Gastroesophageal sphincter (tissue), 4 donors: ENCODE results near the gene TPD52L3. TPM values are rescaled to one million over a fixed set of nuclear protein-coding genes. Genes with fewer than 3 reads are reported as not detected.
A peak's percentile ranks its signal among the peaks of the same experiment; 100 is the strongest.

Source experiments
- ATAC-seq: fragments of 150-250 bp; one replicate; pipeline ENCODE4 v1.9.1; 2016; ENCODE audit warnings: mild to moderate bottlenecking, moderate library complexity
- H3K27ac ChIP-seq, 4 donors: fragments of 200-600 bp; sonication (generic) in 3 of 4; 1 replicate in 3 of 4; 2 replicates in 1 of 4; pipeline ENCODE4 v1.5.1; 2016 to 2019
- H3K27me3 ChIP-seq: fragments of 200-600 bp; sonication (generic); one replicate; pipeline ENCODE4 v1.5.1; 2019
- H3K36me3 ChIP-seq, 2 donors: fragments of 200-600 bp; sonication (generic); one replicate each; pipeline ENCODE4 v1.5.1; 2019; ENCODE audit warnings: control low read depth in 1 of 2
- H3K4me1 ChIP-seq, 3 donors: fragments of 200-600 bp; sonication (generic); 1 replicate in 2 of 3; 2 replicates in 1 of 3; pipeline ENCODE4 v1.5.1; 2016 to 2019; ENCODE audit warnings: control low read depth in 2 of 3
- H3K4me3 ChIP-seq, 2 donors: fragments of 200-600 bp; sonication (generic); one replicate each; pipeline ENCODE4 v1.5.1; 2019; ENCODE audit warnings: mild to moderate bottlenecking in 1 of 2, moderate library complexity in 1 of 2
- H3K9me3 ChIP-seq, 3 donors: fragments of 200-600 bp; sonication (generic); one replicate each; pipeline ENCODE4 v1.5.1; 2017 to 2019; ENCODE audit warnings: control low read depth in 2 of 3
- EP300 ChIP-seq: sonication (generic); formaldehyde crosslinking; IDR thresholded peaks from one replicate; pipeline ENCODE4 v1.6.1; 2017; ENCODE audit warnings: antibody characterized with exemption, mild to moderate bottlenecking
- POLR2A ChIP-seq, 2 donors: fragments of 450-650 bp; IDR thresholded peaks; one replicate each; pipeline ENCODE4 v1.6.1; 2017; ENCODE audit warnings: antibody characterized with exemption in 2 of 2, mild to moderate bottlenecking in 2 of 2, moderate library complexity in 1 of 2
- POLR2AphosphoS5 ChIP-seq: sonication (generic); formaldehyde crosslinking; IDR thresholded peaks from one replicate; pipeline ENCODE4 v1.6.1; 2017; ENCODE audit warnings: antibody characterized with exemption
- WGBS, 2 donors: methylation state at CpG; one replicate each; pipeline ENCODE4 v1.1.5; 2018; ENCODE audit warnings: low coverage in 1 of 2; 5-methylcytosine and 5-hydroxymethylcytosine counted together
- total RNA-seq, 4 donors: library from RNA; depleted of rRNA; stranded (reverse); fragments of >200 nt; gene quantifications; one replicate each; pipeline ENCODE4 v1.1.0, GENCODE V29; 2016
- TF ChIP-seq, protein P1 (sequence below), 4 experiments: fragments of 200-600 bp in 2 of 4; fragments of 450-650 bp in 2 of 4; sonication (generic) in 1 of 4; IDR thresholded peaks; one replicate each; pipeline ENCODE4 v1.5.1; 2017 to 2019; ENCODE audit warnings: antibody characterized with exemption in 4 of 4, mild to moderate bottlenecking in 2 of 4, moderate library complexity in 2 of 4

The TPD52L3 gene
- total RNA-seq, 4 donors from 2014 or later, result not detected

DNA sequence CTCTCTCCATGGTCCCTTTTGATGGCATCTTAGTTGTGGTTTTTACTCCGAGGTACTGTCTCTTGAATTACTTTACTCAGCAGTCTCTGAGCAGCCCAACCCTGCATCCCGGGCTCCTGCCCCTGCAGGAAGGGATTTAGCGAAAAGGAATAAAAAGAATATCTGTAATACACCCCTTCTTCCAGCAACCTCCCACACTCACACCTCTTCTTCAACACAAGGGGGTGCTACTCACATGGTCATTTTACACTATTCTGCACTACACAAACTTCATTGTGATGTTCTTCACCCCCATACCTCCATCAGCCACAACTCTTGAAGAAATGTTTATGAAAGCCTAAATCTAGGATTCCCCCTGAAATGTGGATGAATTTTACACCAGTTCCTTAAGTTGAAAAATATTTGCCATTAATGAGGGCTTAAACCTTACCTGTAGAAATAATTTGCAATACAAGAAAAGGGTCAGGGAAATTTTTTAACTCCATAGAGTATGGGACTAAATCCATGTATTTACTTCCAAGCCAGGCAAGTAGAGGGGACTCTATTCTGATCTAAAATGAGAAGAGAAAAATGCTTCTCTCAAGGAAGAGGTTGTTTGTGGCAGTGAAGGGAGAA lies 26.0 kb downstream of the TPD52L3 start:
- H3K36me3 ChIP-seq, result no peaks in the 10 kb centered on the region
- 13 to 18% methylated on average over 2 to 3 of the region's 3 CpGs for WGBS, 2 donors

DNA sequence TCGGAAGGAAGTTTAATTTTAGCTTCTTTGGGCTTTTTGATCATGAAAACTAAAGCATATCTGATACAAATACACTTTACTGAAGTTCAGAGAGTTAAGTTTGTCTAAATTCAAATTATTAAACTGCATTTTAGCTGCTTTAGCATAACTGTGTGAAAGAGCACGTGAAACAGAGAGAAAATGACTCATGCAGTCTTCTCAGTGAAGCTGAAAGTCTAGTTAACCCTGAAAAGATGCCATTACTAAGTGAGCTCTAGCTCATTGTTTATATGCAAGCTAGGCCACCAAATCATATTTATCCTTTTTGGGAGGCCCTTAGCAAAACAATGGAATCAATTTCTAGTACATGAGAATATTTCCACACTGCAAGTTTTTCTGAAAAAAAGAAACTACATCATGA lies 27.6 kb downstream of the TPD52L3 start:
- H3K27me3 ChIP-seq, result no peaks in the 10 kb centered on the region
- ATAC-seq, result no peak
- 41 to 62% methylated on average over 2 of the region's 2 CpGs for WGBS, 2 donors
- peaks cover 0 to 9% (median 0%) of the 10 kb centered on the region in 3 donors for H3K4me1 ChIP-seq
- TF ChIP-seq, protein P1, sequence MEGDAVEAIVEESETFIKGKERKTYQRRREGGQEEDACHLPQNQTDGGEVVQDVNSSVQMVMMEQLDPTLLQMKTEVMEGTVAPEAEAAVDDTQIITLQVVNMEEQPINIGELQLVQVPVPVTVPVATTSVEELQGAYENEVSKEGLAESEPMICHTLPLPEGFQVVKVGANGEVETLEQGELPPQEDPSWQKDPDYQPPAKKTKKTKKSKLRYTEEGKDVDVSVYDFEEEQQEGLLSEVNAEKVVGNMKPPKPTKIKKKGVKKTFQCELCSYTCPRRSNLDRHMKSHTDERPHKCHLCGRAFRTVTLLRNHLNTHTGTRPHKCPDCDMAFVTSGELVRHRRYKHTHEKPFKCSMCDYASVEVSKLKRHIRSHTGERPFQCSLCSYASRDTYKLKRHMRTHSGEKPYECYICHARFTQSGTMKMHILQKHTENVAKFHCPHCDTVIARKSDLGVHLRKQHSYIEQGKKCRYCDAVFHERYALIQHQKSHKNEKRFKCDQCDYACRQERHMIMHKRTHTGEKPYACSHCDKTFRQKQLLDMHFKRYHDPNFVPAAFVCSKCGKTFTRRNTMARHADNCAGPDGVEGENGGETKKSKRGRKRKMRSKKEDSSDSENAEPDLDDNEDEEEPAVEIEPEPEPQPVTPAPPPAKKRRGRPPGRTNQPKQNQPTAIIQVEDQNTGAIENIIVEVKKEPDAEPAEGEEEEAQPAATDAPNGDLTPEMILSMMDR (IDR thresholded peaks at IDR 0.05), result no peak
- TF ChIP-seq POLR2AphosphoS5, result no peak
- no peak for TF ChIP-seq POLR2A (IDR thresholded peaks at IDR 0.05)
- TF ChIP-seq EP300, result no peak
- H3K9me3 ChIP-seq, result no peaks in the 10 kb centered on the region
- H3K36me3 ChIP-seq, result no peaks in the 10 kb centered on the region
- H3K27ac ChIP-seq, result no peak overlapping the region
- H3K4me3 ChIP-seq, result no peak overlapping the region

More for the DNA sequence above, 26.0 kb downstream of the TPD52L3 start:
- Histone ChIP-seq H3K27me3 (no peaks in the 10 kb centered on the region), H3K9me3 (no peaks in the 10 kb centered on the region), H3K4me3 (no peak overlapping the region), H3K27ac (no peak overlapping the region), H3K4me1 (peaks cover 0 to 9% (median 0%) of the 10 kb centered on the region in 3 donors)
- ATAC-seq, result peak; percentile 57
- no peak for TF ChIP-seq EP300
- TF ChIP-seq, protein P1 (IDR thresholded peaks at IDR 0.05), result peak; percentile 65 to 79 (median 74)
- no peak for TF ChIP-seq POLR2A (IDR thresholded peaks at IDR 0.05)
- no peak for TF ChIP-seq POLR2AphosphoS5

DNA sequence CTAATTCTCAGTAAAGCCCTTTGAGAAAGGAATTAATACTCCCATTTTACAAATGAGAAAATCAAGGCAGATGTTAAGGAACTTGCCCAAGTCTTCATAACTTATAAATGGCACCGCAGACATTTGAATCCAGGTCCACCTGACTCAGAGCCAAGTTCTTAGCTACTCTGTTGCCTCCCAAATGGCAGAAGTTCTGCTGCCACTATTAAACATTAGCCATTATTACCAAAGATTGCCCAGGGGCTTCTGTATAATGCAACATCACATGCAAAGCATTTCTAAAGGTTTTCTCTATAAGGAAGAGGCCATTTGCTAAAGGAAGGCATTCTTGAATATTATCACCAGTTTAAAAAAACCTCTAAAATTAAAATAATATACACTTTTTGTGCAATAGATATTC lies 28.3 kb downstream of the TPD52L3 start:
- TF ChIP-seq POLR2AphosphoS5, result no peak
- TF ChIP-seq EP300, result no peak
- TF ChIP-seq, protein P1 (IDR thresholded peaks at IDR 0.05), result no peak
- TF ChIP-seq POLR2A (IDR thresholded peaks at IDR 0.05), result no peak
- 82 to 83% methylated on average over 1 of the region's 1 CpG for WGBS, 2 donors
- ATAC-seq, result no peak

DNA sequence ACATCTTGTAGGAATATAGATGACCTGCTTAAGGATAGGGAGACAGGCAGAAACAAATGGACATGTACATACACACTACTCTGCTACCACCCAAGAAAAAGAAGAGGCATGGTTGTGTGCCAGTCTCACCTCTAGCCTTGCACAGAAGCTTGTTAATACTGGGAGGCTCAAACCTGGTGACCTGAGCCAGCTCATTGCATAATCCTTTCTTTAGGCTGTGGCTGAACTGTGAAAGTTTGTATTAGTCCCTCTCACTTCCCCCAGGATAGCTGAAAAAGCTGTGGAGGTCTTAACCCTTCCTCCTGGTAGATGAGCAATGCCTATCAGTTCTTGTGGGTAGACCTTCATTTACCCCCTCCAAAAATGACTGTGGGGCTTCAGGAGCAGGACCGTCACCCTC lies 28.7 kb downstream of the TPD52L3 start:
- no peak overlapping the region for H3K27ac ChIP-seq
- no peaks in the 10 kb centered on the region for H3K9me3 ChIP-seq
- 100% methylated on average over 1 of the region's 1 CpG; no CpG with 5 or more reads in 1 of the 2 donors for WGBS, 2 donors
- H3K4me3 ChIP-seq, result no peak overlapping the region
- peaks cover 0 to 9% (median 0%) of the 10 kb centered on the region in 3 donors for H3K4me1 ChIP-seq
- no peak for TF ChIP-seq EP300
- no peak for TF ChIP-seq POLR2AphosphoS5
- TF ChIP-seq, protein P1 (IDR thresholded peaks at IDR 0.05), result no peak
- no peak for TF ChIP-seq POLR2A (IDR thresholded peaks at IDR 0.05)
- no peaks in the 10 kb centered on the region for H3K27me3 ChIP-seq
- H3K36me3 ChIP-seq, result no peaks in the 10 kb centered on the region
- ATAC-seq, result no peak

More for the DNA sequence above, 28.3 kb downstream of the TPD52L3 start:
- Histone ChIP-seq H3K27ac (no peak overlapping the region), H3K4me1 (peaks cover 0 to 9% (median 0%) of the 10 kb centered on the region in 3 donors), H3K27me3 (no peaks in the 10 kb centered on the region), H3K4me3 (no peak overlapping the region), H3K9me3 (no peaks in the 10 kb centered on the region), H3K36me3 (no peaks in the 10 kb centered on the region)
